ENCODE results near the gene NEXN.

DNA sequence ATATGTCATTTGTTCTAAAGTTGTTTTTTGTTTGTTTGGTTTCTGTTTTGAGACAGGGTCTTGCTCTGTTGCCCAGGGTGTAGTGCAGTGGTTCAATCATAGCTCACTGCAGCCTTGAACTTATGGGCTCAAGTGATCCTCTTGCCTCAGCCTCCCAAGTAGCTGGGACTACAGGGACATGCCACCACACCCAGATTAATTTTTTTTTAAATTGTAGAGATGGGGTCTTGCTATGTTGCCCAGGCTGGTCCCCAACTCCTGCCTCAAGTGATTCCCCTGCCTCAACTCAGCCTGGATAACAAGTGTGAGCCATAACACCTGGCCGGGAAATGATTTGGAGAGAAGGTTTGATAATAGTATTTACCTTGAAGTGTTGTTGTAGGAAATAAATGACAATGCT lies 18.2 kb downstream of the NEXN start:
- TF ChIP-seq, protein P1, sequence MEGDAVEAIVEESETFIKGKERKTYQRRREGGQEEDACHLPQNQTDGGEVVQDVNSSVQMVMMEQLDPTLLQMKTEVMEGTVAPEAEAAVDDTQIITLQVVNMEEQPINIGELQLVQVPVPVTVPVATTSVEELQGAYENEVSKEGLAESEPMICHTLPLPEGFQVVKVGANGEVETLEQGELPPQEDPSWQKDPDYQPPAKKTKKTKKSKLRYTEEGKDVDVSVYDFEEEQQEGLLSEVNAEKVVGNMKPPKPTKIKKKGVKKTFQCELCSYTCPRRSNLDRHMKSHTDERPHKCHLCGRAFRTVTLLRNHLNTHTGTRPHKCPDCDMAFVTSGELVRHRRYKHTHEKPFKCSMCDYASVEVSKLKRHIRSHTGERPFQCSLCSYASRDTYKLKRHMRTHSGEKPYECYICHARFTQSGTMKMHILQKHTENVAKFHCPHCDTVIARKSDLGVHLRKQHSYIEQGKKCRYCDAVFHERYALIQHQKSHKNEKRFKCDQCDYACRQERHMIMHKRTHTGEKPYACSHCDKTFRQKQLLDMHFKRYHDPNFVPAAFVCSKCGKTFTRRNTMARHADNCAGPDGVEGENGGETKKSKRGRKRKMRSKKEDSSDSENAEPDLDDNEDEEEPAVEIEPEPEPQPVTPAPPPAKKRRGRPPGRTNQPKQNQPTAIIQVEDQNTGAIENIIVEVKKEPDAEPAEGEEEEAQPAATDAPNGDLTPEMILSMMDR (IDR thresholded peaks at IDR 0.05): no peak
- TF ChIP-seq POLR2A (IDR thresholded peaks at IDR 0.05) (no peak), EP300 (IDR thresholded peaks at IDR 0.05) (no peak), POLR2AphosphoS5 (IDR thresholded peaks at IDR 0.05) (no peak)
